PC-3 (cell line): ENCODE measurements around the gene PCDH9.

Experiments used
- CTCF ChIP-seq: fragments of 300-600 bp; sonication (generic); conservative IDR thresholded peaks from 2 replicates; pipeline ENCODE4 v1.5.1; 2017; ENCODE audit warnings: antibody characterized with exemption, low read depth, mild to moderate bottlenecking, low read length
- EZH2 ChIP-seq: fragments of 300-600 bp; sonication (generic); IDR thresholded peaks from one replicate; pipeline ENCODE4 v1.6.1; 2017; ENCODE audit warnings: antibody characterized with exemption, mild to moderate bottlenecking, low read length; ENCODE audit not compliant: unreplicated experiment
- EZH2phosphoT487 ChIP-seq: fragments of 300-600 bp; sonication (generic); IDR thresholded peaks from 2 replicates; pipeline ENCODE4 v1.6.1; 2018; ENCODE audit warnings: mild to moderate bottlenecking, antibody characterized with exemption, low read length, borderline replicate concordance

GRCh38 chr13:66895780-66896179, 334.4 kb downstream of the PCDH9 start:
- TF ChIP-seq EZH2 (no peak), CTCF (no peak), EZH2phosphoT487 (no peak)
